HCT116 (cell line): Measurements from ENCODE around the gene PAN3. TPM values are rescaled to one million over a fixed set of nuclear protein-coding genes. Genes with fewer than 3 reads are reported as not detected.

ENCODE experiments used
- ATAC-seq: fragments of 200-7000 bp; cut with Tn5 transposase; 2 replicates; pipeline ENCODE4 v1.9.1; 2020; ENCODE audit warnings: mild to moderate bottlenecking, moderate library complexity
- BruUV-seq: library from RNA; stranded (reverse); fragments of 400-500 nt; replicated peaks from 2 replicates; lab custom pipeline; 2021; lab: Mats Ljungman, UMichigan
- CTCF ChIA-PET: fragments of 300-600 bp; sonication (Branson Sonifier 250); formaldehyde crosslinking; loops from one replicate; lab custom pipeline; 2021; ENCODE audit warnings: antibody characterized with exemption; lab: Charles Lee
- POLR2A ChIA-PET: fragments of 300-600, 350-600 bp; sonication (Branson Sonifier 250); formaldehyde crosslinking; loops from one replicate; lab custom pipeline; 2021; ENCODE audit warnings: antibody characterized with exemption; lab: Charles Lee
- RAD21 ChIA-PET, 2 experiments: fragments of 300-600 bp; sonication (Branson Sonifier 250); formaldehyde crosslinking; loops; one replicate each; lab custom pipeline; 2023; ENCODE audit warnings: low total read pairs in 2 of 2; ENCODE audit not compliant: uncharacterized antibody in 2 of 2, unreplicated experiment in 2 of 2, low non-redundant PET in 1 of 2; lab: Charles Lee
- DNase-seq: peaks from one replicate; pipeline ENCODE4 v3.0.0-alpha.2; 2010; ENCODE audit warnings: low read depth, low spot score
- H2AFZ ChIP-seq: fragments of 200-600 bp; shearing (Covaris generic), sonication (generic); 2 replicates; pipeline ENCODE4 v1.6.1; 2017; ENCODE audit warnings: low read depth, mixed run types, mixed read lengths, antibody characterized with exemption, low read length; ENCODE audit not compliant: poor library complexity, severe bottlenecking
- H3K27ac ChIP-seq: 2 replicates; pipeline ENCODE4 v1.5.1; 2012; ENCODE audit warnings: low read depth, low read length
- H3K27me3 ChIP-seq: fragments of 200-600 bp; sonication (generic); 2 replicates; pipeline ENCODE4 v1.6.1; 2016; ENCODE audit warnings: mixed run types, low read length, mixed read lengths; ENCODE audit not compliant: insufficient read depth
- H3K36me3 ChIP-seq, 2 experiments: fragments of 200-500 bp in 1 of 2; fragments of 200-600 bp in 1 of 2; sonication (Bioruptor generic) in 1 of 2; sonication (generic) in 1 of 2; 2 replicates each; pipeline versions ENCODE4 v1.5.1 to v1.6.1; 2014 to 2016; ENCODE audit warnings: low read length in 2 of 2, inconsistent platforms in 1 of 2, mixed read lengths in 1 of 2, mixed run types in 1 of 2; ENCODE audit not compliant: insufficient read depth in 2 of 2, control insufficient read depth in 1 of 2
- H3K4me1 ChIP-seq, 2 experiments: fragments of 200-600 bp in 1 of 2; sonication (generic) in 1 of 2; 2 replicates each; pipeline versions ENCODE4 v1.5.1 to v1.6.1; 2012 to 2017; ENCODE audit warnings: low read length in 2 of 2, inconsistent platforms in 1 of 2, mild to moderate bottlenecking in 1 of 2, mixed read lengths in 1 of 2, mixed run types in 1 of 2, moderate library complexity in 1 of 2; ENCODE audit not compliant: insufficient read depth in 2 of 2, control insufficient read depth in 1 of 2
- H3K4me2 ChIP-seq: fragments of 200-600 bp; sonication (generic); 2 replicates; pipeline ENCODE4 v1.6.1; 2017; ENCODE audit warnings: mixed run types, low read length, mixed read lengths
- H3K4me3 ChIP-seq, 2 experiments: fragments of 200-600 bp in 1 of 2; sonication (generic) in 1 of 2; replicated peaks in 1 of 2; 2 replicates each; pipeline ENCODE4 v1.5.1; 2011 to 2016; ENCODE audit warnings: low read length in 2 of 2, control low read depth in 1 of 2, low read depth in 1 of 2, mild to moderate bottlenecking in 1 of 2, mixed read lengths in 1 of 2, mixed run types in 1 of 2
- H3K79me2 ChIP-seq: fragments of 200-600 bp; sonication (generic); 2 replicates; pipeline ENCODE4 v1.6.1; 2017; ENCODE audit warnings: mild to moderate bottlenecking, mixed run types, low read length, moderate library complexity, mixed read lengths; ENCODE audit not compliant: insufficient read depth
- H3K9ac ChIP-seq: fragments of 200-600 bp; sonication (generic); 2 replicates; pipeline ENCODE4 v1.6.1; 2016; ENCODE audit warnings: low read length, mixed read lengths
- H3K9me2 ChIP-seq: fragments of 200-600 bp; sonication (generic), shearing (Covaris generic); 2 replicates; pipeline ENCODE4 v1.6.1; 2017; ENCODE audit warnings: mixed run types, mild to moderate bottlenecking, moderate library complexity; ENCODE audit not compliant: insufficient read depth
- H3K9me3 ChIP-seq, 2 experiments: fragments of 200-500 bp in 1 of 2; fragments of 200-600 bp in 1 of 2; sonication (Bioruptor generic) in 1 of 2; sonication (generic) in 1 of 2; 2 replicates each; pipeline ENCODE4 v1.6.1; 2014 to 2017; ENCODE audit warnings: low read length in 2 of 2, mixed read lengths in 2 of 2, inconsistent platforms in 1 of 2, low read depth in 1 of 2, mild to moderate bottlenecking in 1 of 2, mixed run types in 1 of 2, moderate library complexity in 1 of 2; ENCODE audit not compliant: control insufficient read depth in 1 of 2, insufficient read depth in 1 of 2
- H4K20me1 ChIP-seq: fragments of 200-600 bp; sonication (generic), shearing (Covaris generic); 2 replicates; pipeline ENCODE4 v1.6.1; 2017; ENCODE audit warnings: mixed run types, mild to moderate bottlenecking, moderate library complexity; ENCODE audit not compliant: insufficient read depth
- ATF3 ChIP-seq: IDR thresholded peaks from 2 replicates; pipeline ENCODE4 v1.6.1; 2012
- CBX3 ChIP-seq: IDR thresholded peaks from 2 replicates; pipeline ENCODE4 v1.6.1; 2012; ENCODE audit warnings: low read depth
- CEBPB ChIP-seq: IDR thresholded peaks from 2 replicates; pipeline ENCODE4 v1.6.1; 2012; ENCODE audit warnings: low read depth
- CTCF ChIP-seq, 3 experiments: fragments of 200-600 bp in 1 of 3; sonication (generic) in 1 of 3; IDR thresholded peaks in 2 of 3; conservative IDR thresholded peaks in 1 of 3; 2 replicates each; pipeline ENCODE4 v1.5.1; 2012 to 2017; ENCODE audit warnings: low read depth in 2 of 3, low read length in 2 of 3, antibody characterized with exemption in 1 of 3, borderline replicate concordance in 1 of 3, control low read depth in 1 of 3, mild to moderate bottlenecking in 1 of 3, mixed read lengths in 1 of 3, mixed run types in 1 of 3, moderate library complexity in 1 of 3; ENCODE audit not compliant: insufficient read depth in 1 of 3
- EGR1 ChIP-seq: IDR thresholded peaks from 2 replicates; pipeline ENCODE4 v1.6.1; 2012; ENCODE audit warnings: low read depth
- EZH2phosphoT487 ChIP-seq: fragments of 200-600 bp; IDR thresholded peaks from 2 replicates; pipeline ENCODE4 v1.6.1; 2018; ENCODE audit warnings: antibody characterized with exemption, borderline replicate concordance
- JUND ChIP-seq: IDR thresholded peaks from 2 replicates; pipeline ENCODE4 v1.6.1; 2012
- MAX ChIP-seq: IDR thresholded peaks from 2 replicates; pipeline ENCODE4 v1.6.1; 2012
- POLR2A ChIP-seq: IDR thresholded peaks from 2 replicates; pipeline ENCODE4 v1.7.0; 2011; ENCODE audit warnings: borderline replicate concordance; ENCODE audit not compliant: insufficient read depth, insufficient read length; ENCODE audit errors: extremely low read depth
- POLR2AphosphoS5 ChIP-seq: IDR thresholded peaks from 2 replicates; pipeline ENCODE4 v1.6.1; 2011; ENCODE audit warnings: mild to moderate bottlenecking, low read depth, low read length, moderate library complexity
- YY1 ChIP-seq: IDR thresholded peaks from 2 replicates; pipeline ENCODE4 v1.6.1; 2011; ENCODE audit warnings: low read length, low read depth, moderate library complexity, mild to moderate bottlenecking; ENCODE audit not compliant: insufficient replicate concordance; ENCODE audit errors: extremely low read depth
- ZBTB33 ChIP-seq: IDR thresholded peaks from 2 replicates; pipeline ENCODE4 v1.6.1; 2011; ENCODE audit warnings: mild to moderate bottlenecking, low read length, moderate library complexity; ENCODE audit not compliant: insufficient replicate concordance; ENCODE audit errors: extremely low read depth
- ZNF274 ChIP-seq: fragments of 200-500 bp; sonication (Bioruptor generic); IDR thresholded peaks from 2 replicates; pipeline ENCODE4 v1.6.1; 2014; ENCODE audit warnings: mild to moderate bottlenecking, low read depth, low read length, inconsistent platforms
- intact Hi-C: fragments of 100-400 bp; cut with micrococcal nuclease; formaldehyde crosslinking; loops from 2 replicates; pipeline ENCODE4 v1.10.0; 2022
- total RNA-seq: library from RNA; stranded (reverse); gene quantifications from one replicate; pipeline ENCODE4 v1.2.1, GENCODE V29; 2021; ENCODE audit not compliant: unreplicated experiment

PAN3 gene
- total RNA-seq, 1 experiment from 2014 or later, result 30.1 TPM

GRCh38 chr13:28258417-28258816, 120.1 kb downstream of the PAN3 start:
- POLR2A ChIA-PET, result no interaction called here

More at GRCh38 chr13:28258417-28258816, 120.1 kb downstream of the PAN3 start:
- H3K9me3 ChIP-seq, result no peaks in the 10 kb centered on the region
- no peak for TF ChIP-seq ZBTB33
- no peak for TF ChIP-seq MAX
- TF ChIP-seq POLR2AphosphoS5, result no peak
- no peak for TF ChIP-seq CBX3
- no peak for TF ChIP-seq EZH2phosphoT487
- TF ChIP-seq CTCF (IDR thresholded peaks at IDR 0.05 in 2 of 3, conservative IDR thresholded peaks at IDR 0.05 in 1 of 3; ENCODE audit: borderline replicate concordance in 1 of 3, insufficient read depth in 1 of 3, low read depth in 2 of 3, low read length in 2 of 3), result no peak
- TF ChIP-seq ATF3, result no peak
- no peak for TF ChIP-seq JUND
- no peak for TF ChIP-seq EGR1
- no peak for TF ChIP-seq POLR2A
- no peak for TF ChIP-seq YY1
- TF ChIP-seq CEBPB, result no peak
- no peak for TF ChIP-seq ZNF274
- TF ChIP-seq, all 23 proteins: peak for 0
- DNase-seq (no peak), ATAC-seq (no peak)
- CTCF ChIA-PET, result no interaction called here
- Histone ChIP-seq H3K9ac (no peak overlapping the region), H3K9me2 (no peaks in the 10 kb centered on the region), H3K4me3 (no peak overlapping the region), H4K20me1 (no peaks in the 10 kb centered on the region; the same call in 1 of the 2 replicates), H3K27ac (no peak overlapping the region), H3K79me2 (no peaks in the 10 kb centered on the region), H2AFZ (no peak overlapping the region), H3K4me1 (no peaks in the 10 kb centered on the region), H3K27me3 (no peaks in the 10 kb centered on the region), H3K4me2 (no peak overlapping the region), H3K36me3 (peaks cover 3 to 9% of the 10 kb centered on the region in 2 experiments; a peak in 3 of 4 replicates)
- RAD21 ChIA-PET, result no interaction called here
- no TSS peak for BruUV-seq
- intact Hi-C loops, result no loop called here
